Neural cell (in vitro differentiated cells): ENCODE measurements around the gene TNIP2.

Experiments
- CTCF ChIP-seq: fragments of 450-650 bp; IDR thresholded peaks from 2 replicates; pipeline ENCODE4 v1.5.1; 2014; ENCODE audit warnings: antibody characterized with exemption, mild to moderate bottlenecking, moderate library complexity; ENCODE audit not compliant: poor library complexity, severe bottlenecking
- EP300 ChIP-seq: fragments of 450-650 bp; conservative IDR thresholded peaks from 2 replicates; pipeline ENCODE4 v1.6.1; 2014; ENCODE audit warnings: antibody characterized with exemption, mild to moderate bottlenecking, moderate library complexity; ENCODE audit not compliant: poor library complexity, severe bottlenecking
- EZH2 ChIP-seq: fragments of 200-600, 300-800 bp; shearing (Covaris generic), sonication (generic); IDR thresholded peaks from 2 replicates; pipeline ENCODE4 v1.6.1; 2014; ENCODE audit warnings: antibody characterized with exemption, low read length, borderline replicate concordance, mild to moderate bottlenecking; ENCODE audit not compliant: insufficient read depth, poor library complexity, severe bottlenecking
- POLR2AphosphoS5 ChIP-seq: IDR thresholded peaks from 2 replicates; pipeline ENCODE4 v1.6.1; 2012
- RAD21 ChIP-seq: fragments of 450-650 bp; conservative IDR thresholded peaks from 2 replicates; pipeline ENCODE4 v1.6.1; 2014; ENCODE audit warnings: antibody characterized with exemption, mild to moderate bottlenecking, moderate library complexity

GRCh38 chr4:2757426-2757825 is 1.3 kb upstream of the TNIP2 start:
- TF ChIP-seq EP300 (no peak), POLR2AphosphoS5 (no peak), CTCF (no peak), EZH2 (no peak), RAD21 (no peak)
